T-helper 1 cell treated with Interleukin-12 subunit alpha and Interleukin-12 subunit beta and Interleukin-4 antibody, amounts not matched to agents 30 μg/mL and 1 μg/mL, for 36 hours (primary cell): ENCODE results near the gene BARX1.
"Not testable (repeated sequence)": the region's sequence is repeated elsewhere in the genome, so short reads cannot be mapped to it uniquely, and the experiment has no call there.

Source experiments
- H3K27ac Mint-ChIP-seq: one replicate; pipeline ENCODE4 v1.8.0; 2021; ENCODE audit warnings: mild to moderate bottlenecking, mixed read lengths
- H3K27me3 Mint-ChIP-seq: one replicate; pipeline ENCODE4 v1.8.0; 2021; ENCODE audit warnings: low read depth, mixed read lengths
- H3K36me3 Mint-ChIP-seq: one replicate; pipeline ENCODE4 v1.8.0; 2021; ENCODE audit warnings: low read depth, mixed read lengths
- H3K4me1 Mint-ChIP-seq: one replicate; pipeline ENCODE4 v1.8.0; 2021; ENCODE audit warnings: low read depth, mixed read lengths
- H3K4me3 Mint-ChIP-seq: one replicate; pipeline ENCODE4 v1.8.0; 2021; ENCODE audit warnings: mild to moderate bottlenecking, moderate library complexity, mixed read lengths
- H3K9me3 Mint-ChIP-seq: one replicate; pipeline ENCODE4 v1.8.0; 2021; ENCODE audit warnings: mixed read lengths

The BARX1 gene

GRCh38 chr9:93950619-93951601 lies 4.2 kb downstream of the BARX1 start:
- Mint-ChIP-seq H3K27ac (peak overlapping the region; percentile 26), H3K27me3 (peaks cover 83% of the 10 kb centered on the region), H3K9me3 (peaks cover 7% of the 10 kb centered on the region), H3K36me3 (peaks cover 2% of the 10 kb centered on the region), H3K4me3 (peak overlapping the region; percentile 41), H3K4me1 (peaks cover 21% of the 10 kb centered on the region)

GRCh38 chr9:93949694-93950449 lies 5.3 kb downstream of the BARX1 start:
- Mint-ChIP-seq H3K4me3 (peak overlapping the region; percentile 26), H3K4me1 (peaks cover 24% of the 10 kb centered on the region)

DNA sequence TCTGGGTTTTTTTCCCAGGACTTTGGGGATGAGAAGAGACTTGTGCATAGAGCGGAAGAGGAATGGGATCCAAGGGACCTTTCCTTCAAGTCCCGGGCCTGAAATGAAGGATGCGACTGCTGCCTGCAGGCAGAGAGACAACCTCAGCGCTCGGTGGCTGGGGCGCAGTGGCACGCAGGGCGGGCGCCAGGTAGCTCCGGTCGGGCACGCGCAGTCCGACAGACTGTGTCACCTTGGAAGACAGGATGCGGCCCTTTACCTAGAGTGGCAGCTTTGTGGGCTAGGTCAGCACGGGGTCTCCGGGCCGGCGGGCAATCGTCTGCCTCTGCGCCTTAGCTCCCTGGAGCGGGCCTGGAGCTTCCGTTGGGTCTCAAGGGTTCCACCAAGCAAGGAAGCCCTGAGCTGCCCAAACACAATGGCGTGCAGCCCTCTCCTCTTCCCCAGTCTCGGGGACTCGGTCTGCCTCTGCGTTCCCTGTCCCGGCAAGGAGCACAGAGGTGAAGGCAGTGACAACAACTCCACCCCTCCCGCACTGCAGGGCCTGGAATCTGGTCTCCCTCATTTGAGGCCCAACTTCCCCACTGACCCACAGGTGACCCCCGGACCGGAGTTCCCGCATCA lies 6.0 kb downstream of the BARX1 start:
- H3K4me3 Mint-ChIP-seq, result no peak overlapping the region
- peaks cover 91% of the 10 kb centered on the region for H3K27me3 Mint-ChIP-seq
- no peak overlapping the region for H3K27ac Mint-ChIP-seq
- H3K36me3 Mint-ChIP-seq, result peaks cover 2% of the 10 kb centered on the region
- H3K9me3 Mint-ChIP-seq, result peaks cover 7% of the 10 kb centered on the region
- H3K4me1 Mint-ChIP-seq, result peaks cover 24% of the 10 kb centered on the region

More at GRCh38 chr9:93949694-93950449, 5.3 kb downstream of the BARX1 start:
- H3K9me3 Mint-ChIP-seq, result peaks cover 7% of the 10 kb centered on the region
- peaks cover 86% of the 10 kb centered on the region for H3K27me3 Mint-ChIP-seq
- H3K36me3 Mint-ChIP-seq, result peaks cover 2% of the 10 kb centered on the region
- peak overlapping the region; percentile 11 for H3K27ac Mint-ChIP-seq

- H3K4me1 Mint-ChIP-seq, result peaks cover 19% of the 10 kb centered on the region
- no peaks in the 10 kb centered on the region for H3K36me3 Mint-ChIP-seq
- peaks cover 91% of the 10 kb centered on the region for H3K27me3 Mint-ChIP-seq
- H3K27ac Mint-ChIP-seq, result no peak overlapping the region
- no peak overlapping the region for H3K4me3 Mint-ChIP-seq
- peaks cover 7% of the 10 kb centered on the region for H3K9me3 Mint-ChIP-seq
Observed at GRCh38 chr9:93948441-93949072, 6.6 kb downstream of the BARX1 start.

DNA sequence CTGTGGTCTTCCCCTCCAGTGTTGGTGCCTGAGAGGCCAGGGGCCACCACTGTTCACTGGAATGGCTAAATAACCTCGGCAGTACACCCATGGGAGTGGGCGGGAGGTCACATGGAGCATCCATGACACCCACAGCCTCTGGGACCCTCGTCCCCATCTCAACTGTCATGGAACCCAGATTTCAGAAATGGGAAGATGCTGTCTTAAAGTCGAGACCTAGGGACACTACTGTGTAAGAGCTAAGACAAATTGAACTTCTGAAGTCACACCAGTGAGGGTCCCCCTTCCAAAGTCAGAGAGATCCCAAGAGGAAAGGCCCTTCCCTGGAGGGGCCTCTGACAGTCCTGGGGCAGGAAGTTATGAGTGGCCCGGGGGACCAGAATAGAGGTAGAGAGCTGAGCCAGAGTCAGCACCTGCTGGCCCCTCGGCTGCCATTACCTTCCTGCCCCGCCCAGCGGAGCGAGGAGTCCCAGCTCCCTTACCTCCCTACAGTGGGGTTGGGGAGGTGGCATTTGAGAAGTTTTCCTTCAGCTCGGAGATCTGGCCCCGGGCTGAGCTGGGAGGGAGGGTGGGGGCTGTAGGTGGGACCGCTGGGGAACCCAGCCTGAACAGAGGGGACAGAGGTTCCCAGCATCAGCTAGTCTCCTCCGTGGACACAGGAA lies 7.6 kb downstream of the BARX1 start:
- no peaks in the 10 kb centered on the region for H3K36me3 Mint-ChIP-seq

DNA sequence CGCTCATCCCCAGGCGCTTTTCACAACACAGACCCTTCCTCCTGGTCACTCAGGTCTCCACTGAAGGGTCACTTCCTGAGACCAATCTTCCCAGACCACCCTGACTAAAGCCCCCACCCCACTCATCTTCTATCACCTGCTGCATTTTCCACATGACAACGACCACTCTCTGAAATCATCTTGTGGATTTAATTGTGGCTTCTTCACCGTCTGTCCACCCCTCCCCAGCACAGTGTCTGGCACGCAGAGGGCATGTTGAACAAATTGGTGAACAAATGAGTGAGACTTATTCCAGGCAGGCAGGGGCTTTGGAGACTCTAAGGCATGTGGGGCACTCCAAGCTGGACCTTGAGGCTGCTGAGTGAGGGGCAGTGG lies 8.8 kb downstream of the BARX1 start:
- peaks cover 94% of the 10 kb centered on the region for H3K27me3 Mint-ChIP-seq
- H3K27ac Mint-ChIP-seq, result no peak overlapping the region
- H3K4me3 Mint-ChIP-seq, result peak overlapping the region; percentile 3
- peaks cover 18% of the 10 kb centered on the region for H3K4me1 Mint-ChIP-seq
- H3K9me3 Mint-ChIP-seq, result peaks cover 7% of the 10 kb centered on the region
- H3K36me3 Mint-ChIP-seq, result no peaks in the 10 kb centered on the region

More for the DNA sequence above, 7.6 kb downstream of the BARX1 start:
- H3K9me3 Mint-ChIP-seq, result peaks cover 7% of the 10 kb centered on the region
- peaks cover 18% of the 10 kb centered on the region for H3K4me1 Mint-ChIP-seq
- no peak overlapping the region for H3K27ac Mint-ChIP-seq
- peaks cover 93% of the 10 kb centered on the region for H3K27me3 Mint-ChIP-seq
- no peak overlapping the region for H3K4me3 Mint-ChIP-seq

GRCh38 chr9:93945400-93946337 lies 9.5 kb downstream of the BARX1 start:
- H3K4me3 Mint-ChIP-seq, result no peak overlapping the region

DNA sequence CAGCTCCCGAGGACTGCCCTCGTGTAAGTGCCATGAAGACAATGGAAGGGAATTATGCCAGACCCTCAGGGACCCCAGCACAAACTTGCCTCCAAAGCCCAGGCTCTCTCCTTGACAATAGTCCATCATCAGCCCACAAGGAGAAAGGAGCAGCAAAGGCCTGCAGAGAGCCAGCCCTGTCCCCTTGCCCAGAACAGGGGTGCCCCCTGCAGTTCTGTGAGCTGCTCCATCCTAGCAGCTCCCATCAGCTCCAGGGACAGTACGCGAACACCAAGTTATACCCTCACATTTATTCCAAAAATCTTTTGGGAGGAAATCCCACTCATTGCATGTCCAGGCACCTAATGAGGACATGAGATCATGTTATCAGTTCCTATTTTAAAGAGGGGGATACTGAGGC lies 11.1 kb downstream of the BARX1 start:
- peaks cover 80% of the 10 kb centered on the region for H3K27me3 Mint-ChIP-seq
- peaks cover 6% of the 10 kb centered on the region for H3K4me1 Mint-ChIP-seq
- H3K9me3 Mint-ChIP-seq, result no peaks in the 10 kb centered on the region
- H3K27ac Mint-ChIP-seq, result no peak overlapping the region
- no peak overlapping the region for H3K4me3 Mint-ChIP-seq
- no peaks in the 10 kb centered on the region for H3K36me3 Mint-ChIP-seq

More at GRCh38 chr9:93945400-93946337, 9.5 kb downstream of the BARX1 start:
- Mint-ChIP-seq H3K36me3 (no peaks in the 10 kb centered on the region), H3K9me3 (peaks cover 7% of the 10 kb centered on the region), H3K27ac (no peak overlapping the region), H3K4me1 (peaks cover 15% of the 10 kb centered on the region), H3K27me3 (peaks cover 92% of the 10 kb centered on the region)

GRCh38 chr9:93942161-93942560 lies 13.0 kb downstream of the BARX1 start:
- Mint-ChIP-seq H3K27me3 (peaks cover 63% of the 10 kb centered on the region), H3K4me1 (peaks cover 6% of the 10 kb centered on the region), H3K27ac (no peak overlapping the region), H3K9me3 (no peaks in the 10 kb centered on the region), H3K4me3 (no peak overlapping the region), H3K36me3 (no peaks in the 10 kb centered on the region)

GRCh38 chr9:93941493-93941892 lies 13.7 kb downstream of the BARX1 start:
- Mint-ChIP-seq H3K9me3 (no peaks in the 10 kb centered on the region), H3K36me3 (no peaks in the 10 kb centered on the region), H3K4me3 (no peak overlapping the region), H3K27ac (no peak overlapping the region), H3K27me3 (peaks cover 58% of the 10 kb centered on the region), H3K4me1 (peaks cover 6% of the 10 kb centered on the region)

GRCh38 chr9:93940951-93941350 lies 14.2 kb downstream of the BARX1 start:
- H3K4me1 Mint-ChIP-seq, result peaks cover 6% of the 10 kb centered on the region
- no peaks in the 10 kb centered on the region for H3K9me3 Mint-ChIP-seq
- peaks cover 55% of the 10 kb centered on the region for H3K27me3 Mint-ChIP-seq
- H3K4me3 Mint-ChIP-seq, result no peak overlapping the region
- no peak overlapping the region for H3K27ac Mint-ChIP-seq
- no peaks in the 10 kb centered on the region for H3K36me3 Mint-ChIP-seq

DNA sequence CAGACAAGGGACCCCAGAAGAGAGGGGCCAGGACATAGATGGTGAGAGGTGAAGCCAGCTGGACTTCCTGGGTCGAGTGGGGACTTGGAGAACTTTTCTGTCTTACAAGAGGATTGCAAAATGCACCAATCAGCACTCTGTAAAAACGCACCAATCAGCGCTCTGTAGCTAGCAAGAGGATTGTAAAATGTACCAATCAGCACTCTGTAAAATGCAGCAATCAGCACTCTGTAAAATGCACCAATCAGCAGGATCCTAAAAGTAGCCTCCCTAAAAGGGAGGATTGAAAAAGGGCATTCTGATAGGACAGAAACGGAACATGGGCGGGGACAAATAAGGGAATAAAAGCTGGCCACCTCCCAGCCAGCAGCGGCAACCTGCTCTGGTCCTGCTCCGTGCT lies 15.6 kb downstream of the BARX1 start:
- not testable (repeated sequence) for H3K27ac Mint-ChIP-seq

GRCh38 chr9:93937193-93937592 lies 18.0 kb downstream of the BARX1 start:
- no peaks in the 10 kb centered on the region for H3K4me1 Mint-ChIP-seq
- no peaks in the 10 kb centered on the region for H3K36me3 Mint-ChIP-seq
- H3K27ac Mint-ChIP-seq, result no peak overlapping the region
- peaks cover 27% of the 10 kb centered on the region for H3K27me3 Mint-ChIP-seq
- no peaks in the 10 kb centered on the region for H3K9me3 Mint-ChIP-seq
- H3K4me3 Mint-ChIP-seq, result no peak overlapping the region

More for the DNA sequence above, 15.6 kb downstream of the BARX1 start:
- not testable (repeated sequence) for H3K36me3 Mint-ChIP-seq, H3K4me3 Mint-ChIP-seq, H3K9me3 Mint-ChIP-seq, H3K4me1 Mint-ChIP-seq
- H3K27me3 Mint-ChIP-seq, result peaks cover 46% of the 10 kb centered on the region
